HepG2 (cell line): ENCODE data around the gene MZF1.

Experiments
- GPN1 ChIP-seq: sonication (generic); formaldehyde crosslinking; IDR thresholded peaks from 2 replicates; pipeline ENCODE4 v1.5.1; 2020; ENCODE audit warnings: missing genetic modification reagents, borderline replicate concordance
- USF2 ChIP-seq, 2 experiments: sonication (generic) in 1 of 2; formaldehyde crosslinking in 1 of 2; IDR thresholded peaks; 2 replicates each; pipeline versions ENCODE4 v1.5.1 to v1.6.1; 2011 to 2020; ENCODE audit warnings: borderline replicate concordance in 1 of 2, low read depth in 1 of 2, low read length in 1 of 2, mild to moderate bottlenecking in 1 of 2, missing genetic modification reagents in 1 of 2, moderate library complexity in 1 of 2

- TF ChIP-seq GPN1 (no peak), USF2 (IDR thresholded peaks at IDR 0.05; ENCODE audit: low read depth, low read length) (no peak), USF2 (CRISPR knock-in tag; IDR thresholded peaks at IDR 0.05; ENCODE audit: borderline replicate concordance) (no peak)
Observed at GRCh38 chr19:58519087-58519354, 54.1 kb downstream of the MZF1 start.
